CD8-positive, alpha-beta memory T cell (primary cell): Measurements from ENCODE around the gene PRR29. TPM values are rescaled to one million over a fixed set of nuclear protein-coding genes. Genes with fewer than 3 reads are reported as not detected.
"Not testable (repeated sequence)": the region's sequence is repeated elsewhere in the genome, so short reads cannot be mapped to it uniquely, and the experiment has no call there.

Source experiments
- CTCF ChIA-PET: fragments of 350-600 bp; sonication (Branson Sonifier 250); formaldehyde crosslinking; loops from one replicate; lab custom pipeline; 2021; ENCODE audit warnings: antibody characterized with exemption; lab: Charles Lee
- POLR2A ChIA-PET: fragments of 350-600 bp; sonication (Branson Sonifier 250); formaldehyde crosslinking; loops from one replicate; lab custom pipeline; 2021; ENCODE audit warnings: antibody characterized with exemption; lab: Charles Lee
- DNase-seq, 5 donors: peaks; one replicate each; pipeline versions ENCODE4 v3.0.0 to v3.0.0-alpha.2; 2020 to 2022; ENCODE audit warnings: mixed read lengths in 1 of 5
- H3K27ac ChIP-seq: one replicate; pipeline ENCODE4 v1.7.0; 2013; ENCODE audit warnings: low read depth, mild to moderate bottlenecking, low read length, moderate library complexity
- H3K27me3 ChIP-seq: 2 replicates; pipeline ENCODE4 v1.7.0; 2013; ENCODE audit warnings: low read length, mild to moderate bottlenecking; ENCODE audit not compliant: insufficient read depth, poor library complexity, severe bottlenecking
- H3K36me3 ChIP-seq: 2 replicates; pipeline ENCODE4 v1.7.0; 2013; ENCODE audit warnings: mild to moderate bottlenecking, low read length, moderate library complexity; ENCODE audit not compliant: insufficient read depth
- H3K4me1 ChIP-seq: 2 replicates; pipeline ENCODE4 v1.7.0; 2013; ENCODE audit warnings: mild to moderate bottlenecking, low read length, moderate library complexity; ENCODE audit not compliant: insufficient read depth
- H3K4me3 ChIP-seq: 2 replicates; pipeline ENCODE4 v1.7.0; 2013; ENCODE audit warnings: mild to moderate bottlenecking, low read length
- H3K9me3 ChIP-seq: 2 replicates; pipeline ENCODE4 v1.7.0; 2013; ENCODE audit warnings: mild to moderate bottlenecking, low read length
- H3K27ac Mint-ChIP-seq, 8 donors: one replicate each; pipeline ENCODE4 v1.8.0; 2020 to 2021; ENCODE audit warnings: mixed read lengths in 8 of 8, mild to moderate bottlenecking in 6 of 8, inconsistent platforms in 3 of 8, moderate library complexity in 3 of 8
- H3K27me3 Mint-ChIP-seq, 2 donors: one replicate each; pipeline ENCODE4 v1.8.0; 2020 to 2021; ENCODE audit warnings: mixed read lengths in 2 of 2, mild to moderate bottlenecking in 1 of 2, moderate library complexity in 1 of 2
- H3K36me3 Mint-ChIP-seq, 3 donors: one replicate each; pipeline ENCODE4 v1.8.0; 2020 to 2021; ENCODE audit warnings: mixed read lengths in 3 of 3, inconsistent platforms in 1 of 3, mild to moderate bottlenecking in 1 of 3
- H3K4me1 Mint-ChIP-seq, 3 donors: one replicate each; pipeline ENCODE4 v1.8.0; 2020 to 2021; ENCODE audit warnings: mixed read lengths in 3 of 3, inconsistent platforms in 1 of 3, mild to moderate bottlenecking in 1 of 3
- H3K4me3 Mint-ChIP-seq, 7 donors: one replicate each; pipeline ENCODE4 v1.8.0; 2020 to 2021; ENCODE audit warnings: mixed read lengths in 7 of 7, mild to moderate bottlenecking in 6 of 7, moderate library complexity in 4 of 7, inconsistent platforms in 2 of 7
- H3K9me3 Mint-ChIP-seq, 5 donors: one replicate each; pipeline ENCODE4 v1.8.0; 2020 to 2022; ENCODE audit warnings: mixed read lengths in 5 of 5, mild to moderate bottlenecking in 3 of 5, moderate library complexity in 2 of 5, inconsistent platforms in 1 of 5
- polyA plus RNA-seq: library from polyadenylated mRNA; unstranded; fragments of 300-500 nt; fragmentation: Illumina TruSeq; gene quantifications from one replicate; pipeline ENCODE4 v1.2.3, GENCODE V29; 2021
- total RNA-seq, 2 experiments: library from RNA; stranded (reverse); gene quantifications; one replicate each; pipeline ENCODE4 v1.2.3, GENCODE V29; 2021

PRR29 gene
- total and polyA plus RNA-seq, 3 experiments from 2014 or later, result 0.24 to 4.1 (median 0.51) TPM

- Histone ChIP-seq H3K27me3 (no peaks in the 10 kb centered on the region), H3K4me3 (no peak overlapping the region), H3K27ac (no peak overlapping the region), H3K36me3 (peaks cover 15% of the 10 kb centered on the region), H3K4me1 (peaks cover 80% of the 10 kb centered on the region), H3K9me3 (no peaks in the 10 kb centered on the region)
- peak overlapping the region in 4 of 7 donors; percentile 29 to 84 (median 52) for H3K4me3 Mint-ChIP-seq
- DNase-seq, result no peak
- peaks cover 4 to 64% (median 15%) of the 10 kb centered on the region in 3 donors for H3K36me3 Mint-ChIP-seq
- ChIA-PET CTCF (interaction anchor here (0.8 to 2.0 kb wide), 4 partner anchors 10 to 90 kb away, joined by 3 to 11 read pairs (median 4); partner anchors contain the start of gene ICAM2), POLR2A (no interaction called here)
- H3K9me3 Mint-ChIP-seq, result no peaks in the 10 kb centered on the region
- H3K27me3 Mint-ChIP-seq, result peaks cover 0 to 2% of the 10 kb centered on the region in 2 donors
- H3K4me1 Mint-ChIP-seq, result peaks cover 74 to 91% (median 79%) of the 10 kb centered on the region in 3 donors
- H3K27ac Mint-ChIP-seq, result peak overlapping the region; percentile 29 to 100 (median 84)
Observed at GRCh38 chr17:64009571-64010402, 11.6 kb downstream of the PRR29 start.

DNA sequence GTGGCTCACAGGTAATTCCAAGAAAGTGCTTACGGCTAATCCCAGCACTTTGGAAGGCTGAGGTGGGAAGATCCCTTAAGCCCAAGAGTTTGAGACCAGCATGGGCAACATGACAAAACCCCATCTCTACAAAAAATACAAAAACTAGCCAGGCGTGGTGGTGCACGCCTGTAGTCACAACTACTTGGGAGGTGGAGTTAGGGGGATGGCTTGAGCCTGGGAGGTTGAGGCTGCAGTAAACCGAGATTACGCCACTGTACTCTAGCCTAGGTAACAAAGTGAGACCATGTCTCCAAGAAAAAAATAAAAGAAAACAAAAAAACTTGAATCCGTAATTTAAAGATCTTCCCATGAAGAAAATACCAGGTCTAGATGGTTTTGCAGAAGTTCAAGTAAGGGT, 17.3 kb downstream of the PRR29 start:
- Mint-ChIP-seq H3K9me3 (peaks cover 0 to under 1% (median 0%) of the 10 kb centered on the region in 5 donors), H3K27ac (peak overlapping the region; percentile 81 to 100 (median 97)), H3K27me3 (peaks cover 0 to 3% of the 10 kb centered on the region in 2 donors), H3K4me1 (peaks cover 71 to 89% (median 75%) of the 10 kb centered on the region in 3 donors), H3K36me3 (peaks cover 0 to 26% (median 8%) of the 10 kb centered on the region in 3 donors), H3K4me3 (peak overlapping the region; percentile 64 to 96 (median 91))
- ChIA-PET CTCF (no interaction called here), POLR2A (no interaction called here)
- DNase-seq, result no peak
- no peaks in the 10 kb centered on the region for H3K36me3 ChIP-seq
- no peaks in the 10 kb centered on the region for H3K27me3 ChIP-seq
- peak overlapping the region; percentile 45 for H3K4me3 ChIP-seq
- peaks cover 80% of the 10 kb centered on the region for H3K4me1 ChIP-seq
- no peak overlapping the region for H3K27ac ChIP-seq
- H3K9me3 ChIP-seq, result no peaks in the 10 kb centered on the region

GRCh38 chr17:64016231-64016784, 18.2 kb downstream of the PRR29 start:
- H3K4me3 ChIP-seq, result peak overlapping the region; percentile 65
- Mint-ChIP-seq H3K36me3 (peaks cover 0 to 20% (median 8%) of the 10 kb centered on the region in 3 donors), H3K4me1 (peaks cover 69 to 89% (median 73%) of the 10 kb centered on the region in 3 donors), H3K4me3 (peak overlapping the region; percentile 76 to 98 (median 93)), H3K27me3 (peaks cover 0 to 7% of the 10 kb centered on the region in 2 donors), H3K9me3 (peaks cover 0 to 2% (median 2%) of the 10 kb centered on the region in 5 donors), H3K27ac (peak overlapping the region; percentile 91 to 100 (median 95))
- H3K9me3 ChIP-seq, result no peaks in the 10 kb centered on the region
- DNase-seq, result peak in 1 of 5 donors; percentile 33
- CTCF ChIA-PET, result interaction anchor here (0.8 to 3.1 kb wide), 14 partner anchors 11 to 105 kb away, joined by 3 to 45 read pairs (median 4); partner anchors contain the start of genes CSHL1 and PRR29
- POLR2A ChIA-PET, result interaction anchor here (0.7 to 1.9 kb wide), 4 partner anchors 9 to 129 kb away, joined by 3 to 14 read pairs (median 4); partner anchors contain the start of genes ERN1 and PRR29
- H3K27ac ChIP-seq, result peak overlapping the region; percentile 43
- H3K4me1 ChIP-seq, result peaks cover 78% of the 10 kb centered on the region
- no peaks in the 10 kb centered on the region for H3K27me3 ChIP-seq
- no peaks in the 10 kb centered on the region for H3K36me3 ChIP-seq

- no peaks in the 10 kb centered on the region for H3K27me3 ChIP-seq
- CTCF ChIA-PET, result interaction anchor here (0.8 to 3.1 kb wide), 13 partner anchors 10 to 106 kb away, joined by 3 to 45 read pairs (median 4); partner anchors contain the start of genes CSHL1 and PRR29
- H3K27ac Mint-ChIP-seq, result peak overlapping the region; percentile 91 to 100 (median 95)
- H3K4me1 ChIP-seq, result peaks cover 78% of the 10 kb centered on the region
- POLR2A ChIA-PET, result interaction anchor here (0.7 to 1.9 kb wide), 4 partner anchors 8 to 129 kb away, joined by 3 to 14 read pairs (median 4); partner anchors contain the start of genes ERN1 and PRR29
- no peaks in the 10 kb centered on the region for H3K9me3 ChIP-seq
- no peak for DNase-seq
- peaks cover 0 to 7% of the 10 kb centered on the region in 2 donors for H3K27me3 Mint-ChIP-seq
- peak overlapping the region; percentile 76 to 98 (median 93) for H3K4me3 Mint-ChIP-seq
- H3K27ac ChIP-seq, result peak overlapping the region; percentile 43
- H3K9me3 Mint-ChIP-seq, result peaks cover 0 to 2% (median 2%) of the 10 kb centered on the region in 5 donors
- H3K36me3 Mint-ChIP-seq, result peaks cover 0 to 14% (median 6%) of the 10 kb centered on the region in 3 donors
- H3K4me1 Mint-ChIP-seq, result peaks cover 65 to 88% (median 71%) of the 10 kb centered on the region in 3 donors
- peak overlapping the region; percentile 65 for H3K4me3 ChIP-seq
- H3K36me3 ChIP-seq, result no peaks in the 10 kb centered on the region
Observed at GRCh38 chr17:64016974-64017373, 18.8 kb downstream of the PRR29 start.

DNA sequence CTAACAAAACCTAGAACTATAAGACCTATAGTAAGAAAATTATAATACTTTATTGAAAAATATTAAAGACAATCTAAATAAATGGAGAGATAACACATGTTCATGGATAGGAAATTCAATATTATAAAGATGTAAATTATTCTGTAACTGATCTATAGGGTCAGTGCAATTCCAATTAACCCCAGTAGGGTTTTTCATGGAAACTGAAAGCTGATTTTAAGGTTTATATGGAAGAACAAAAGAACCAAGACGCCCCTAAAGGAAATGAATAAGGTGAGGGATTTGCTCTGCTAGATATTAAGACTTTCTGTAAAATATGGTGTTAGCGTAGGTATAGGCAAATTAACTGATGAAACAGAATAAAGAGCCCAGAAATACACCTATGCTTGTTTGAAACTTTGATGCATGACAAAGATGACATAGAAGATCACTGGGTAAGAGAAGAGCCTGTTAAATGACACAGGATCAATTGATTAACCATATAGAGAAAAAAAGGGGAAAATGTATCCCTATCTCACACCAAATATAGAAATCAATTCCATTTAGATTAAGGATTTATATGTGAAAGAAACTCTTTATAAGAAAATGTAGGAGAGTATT, 19.3 kb downstream of the PRR29 start:
- Histone ChIP-seq H3K27me3 (no peaks in the 10 kb centered on the region), H3K4me3 (peak overlapping the region; percentile 59), H3K27ac (no peak overlapping the region), H3K4me1 (peaks cover 79% of the 10 kb centered on the region), H3K9me3 (no peaks in the 10 kb centered on the region), H3K36me3 (no peaks in the 10 kb centered on the region)
- Mint-ChIP-seq H3K4me1 (peaks cover 68 to 89% (median 74%) of the 10 kb centered on the region in 3 donors), H3K9me3 (peaks cover 0 to 2% (median 2%) of the 10 kb centered on the region in 5 donors), H3K4me3 (peak overlapping the region; percentile 93 to 100 (median 98)), H3K27me3 (peaks cover 0 to 7% of the 10 kb centered on the region in 2 donors), H3K36me3 (peaks cover 0 to 13% (median 6%) of the 10 kb centered on the region in 3 donors), H3K27ac (peak overlapping the region; percentile 77 to 100 (median 98))
- ChIA-PET POLR2A (interaction anchor here (0.6 to 1.9 kb wide), 5 partner anchors 8 to 128 kb away, joined by 3 to 14 read pairs (median 5); partner anchors contain the start of gene PRR29), CTCF (interaction anchor here (0.9 to 3.1 kb wide), 11 partner anchors 10 to 116 kb away, joined by 3 to 45 read pairs (median 4); partner anchors contain the start of gene PRR29)
- peak in 1 of 5 donors; percentile 34 for DNase-seq

DNA sequence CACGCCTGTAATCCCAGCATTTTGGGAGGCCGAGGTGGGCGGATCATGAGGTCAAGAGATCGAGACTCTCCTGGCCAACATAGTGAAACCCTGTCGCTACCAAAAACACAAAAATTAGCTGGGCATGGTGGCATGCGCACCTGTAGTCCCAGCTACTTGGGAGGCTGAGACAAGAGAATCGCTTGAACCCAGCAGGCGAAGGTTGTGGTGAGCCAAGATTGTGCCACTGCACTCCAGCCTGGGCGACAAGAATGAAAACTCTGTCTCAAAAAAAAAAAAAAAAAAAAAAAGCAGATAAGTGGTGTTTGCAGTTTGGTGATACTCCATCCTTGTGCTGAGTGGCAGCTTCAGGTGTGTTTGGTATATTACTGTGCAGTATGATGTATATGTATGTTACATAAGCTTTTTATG, 21.4 kb downstream of the PRR29 start:
- Mint-ChIP-seq H3K4me3 (peak overlapping the region; percentile 96 to 100 (median 98)), H3K27ac (peak overlapping the region; percentile 99 to 100 (median 100)), H3K4me1 (peaks cover 66 to 89% (median 72%) of the 10 kb centered on the region in 3 donors), H3K36me3 (peaks cover 0 to 11% (median 6%) of the 10 kb centered on the region in 3 donors)
- ChIA-PET CTCF (interaction anchor here (0.6 to 15.0 kb wide), 20 partner anchors 9 to 475 kb away, joined by 3 to 246 read pairs (median 5); partner anchors contain the start of genes CD79B, ERN1, GH1 and PRR29), POLR2A (interaction anchor here (0.7 to 2.6 kb wide), 13 partner anchors 9 to 319 kb away, joined by 3 to 67 read pairs (median 12); partner anchors contain the start of genes ERN1 and PRR29)
- H3K4me3 ChIP-seq, result peak overlapping the region; percentile 83
- not testable (repeated sequence) for H3K9me3 ChIP-seq, H3K27me3 ChIP-seq, H3K36me3 ChIP-seq, H3K27me3 Mint-ChIP-seq, H3K9me3 Mint-ChIP-seq
- H3K27ac ChIP-seq, result peak overlapping the region; percentile 90
- peak in 1 of 5 donors; percentile 54 for DNase-seq
- H3K4me1 ChIP-seq, result peaks cover 80% of the 10 kb centered on the region
